HL-60 (cell line): ENCODE measurements around the gene EDARADD.

ENCODE experiments used
- POLR2AphosphoS5 ChIP-seq: IDR thresholded peaks from 2 replicates; pipeline ENCODE4 v1.6.1; 2012; ENCODE audit warnings: low read depth
- SPI1 ChIP-seq: IDR thresholded peaks from 2 replicates; pipeline ENCODE4 v1.6.1; 2012; ENCODE audit warnings: low read depth, mild to moderate bottlenecking, borderline replicate concordance
- TF ChIP-seq, protein P1 (sequence below): IDR thresholded peaks from one replicate; pipeline ENCODE4 v1.5.1; 2011; ENCODE audit warnings: low read length, control low read depth, inconsistent platforms; ENCODE audit not compliant: insufficient read depth
- TF ChIP-seq, protein P2 (sequence below): IDR thresholded peaks from 2 replicates; pipeline ENCODE4 v1.6.1; 2012; ENCODE audit warnings: low read depth; ENCODE audit not compliant: insufficient replicate concordance

DNA sequence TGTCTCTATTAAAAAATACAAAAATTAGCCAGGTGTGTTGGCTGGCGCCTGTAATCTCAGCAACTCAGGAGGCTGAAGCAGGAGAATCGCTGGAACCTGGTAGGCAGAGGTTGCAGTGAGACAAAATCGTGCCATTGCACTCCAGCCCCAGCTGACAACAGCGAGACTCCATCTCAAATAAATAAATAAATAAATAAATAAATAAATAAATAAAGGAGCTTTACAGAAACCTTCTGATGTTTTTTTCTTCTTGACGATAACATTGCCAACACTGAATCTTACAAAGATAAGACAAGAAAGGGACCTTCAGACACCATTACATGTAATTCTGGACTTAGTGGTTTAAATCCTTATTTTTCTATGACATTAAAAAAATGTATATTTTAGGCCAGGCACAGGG lies 81.9 kb downstream of the EDARADD start:
- TF ChIP-seq, protein P1, sequence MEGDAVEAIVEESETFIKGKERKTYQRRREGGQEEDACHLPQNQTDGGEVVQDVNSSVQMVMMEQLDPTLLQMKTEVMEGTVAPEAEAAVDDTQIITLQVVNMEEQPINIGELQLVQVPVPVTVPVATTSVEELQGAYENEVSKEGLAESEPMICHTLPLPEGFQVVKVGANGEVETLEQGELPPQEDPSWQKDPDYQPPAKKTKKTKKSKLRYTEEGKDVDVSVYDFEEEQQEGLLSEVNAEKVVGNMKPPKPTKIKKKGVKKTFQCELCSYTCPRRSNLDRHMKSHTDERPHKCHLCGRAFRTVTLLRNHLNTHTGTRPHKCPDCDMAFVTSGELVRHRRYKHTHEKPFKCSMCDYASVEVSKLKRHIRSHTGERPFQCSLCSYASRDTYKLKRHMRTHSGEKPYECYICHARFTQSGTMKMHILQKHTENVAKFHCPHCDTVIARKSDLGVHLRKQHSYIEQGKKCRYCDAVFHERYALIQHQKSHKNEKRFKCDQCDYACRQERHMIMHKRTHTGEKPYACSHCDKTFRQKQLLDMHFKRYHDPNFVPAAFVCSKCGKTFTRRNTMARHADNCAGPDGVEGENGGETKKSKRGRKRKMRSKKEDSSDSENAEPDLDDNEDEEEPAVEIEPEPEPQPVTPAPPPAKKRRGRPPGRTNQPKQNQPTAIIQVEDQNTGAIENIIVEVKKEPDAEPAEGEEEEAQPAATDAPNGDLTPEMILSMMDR: no peak
- TF ChIP-seq POLR2AphosphoS5: no peak
- TF ChIP-seq SPI1: no peak
- TF ChIP-seq, protein P2, sequence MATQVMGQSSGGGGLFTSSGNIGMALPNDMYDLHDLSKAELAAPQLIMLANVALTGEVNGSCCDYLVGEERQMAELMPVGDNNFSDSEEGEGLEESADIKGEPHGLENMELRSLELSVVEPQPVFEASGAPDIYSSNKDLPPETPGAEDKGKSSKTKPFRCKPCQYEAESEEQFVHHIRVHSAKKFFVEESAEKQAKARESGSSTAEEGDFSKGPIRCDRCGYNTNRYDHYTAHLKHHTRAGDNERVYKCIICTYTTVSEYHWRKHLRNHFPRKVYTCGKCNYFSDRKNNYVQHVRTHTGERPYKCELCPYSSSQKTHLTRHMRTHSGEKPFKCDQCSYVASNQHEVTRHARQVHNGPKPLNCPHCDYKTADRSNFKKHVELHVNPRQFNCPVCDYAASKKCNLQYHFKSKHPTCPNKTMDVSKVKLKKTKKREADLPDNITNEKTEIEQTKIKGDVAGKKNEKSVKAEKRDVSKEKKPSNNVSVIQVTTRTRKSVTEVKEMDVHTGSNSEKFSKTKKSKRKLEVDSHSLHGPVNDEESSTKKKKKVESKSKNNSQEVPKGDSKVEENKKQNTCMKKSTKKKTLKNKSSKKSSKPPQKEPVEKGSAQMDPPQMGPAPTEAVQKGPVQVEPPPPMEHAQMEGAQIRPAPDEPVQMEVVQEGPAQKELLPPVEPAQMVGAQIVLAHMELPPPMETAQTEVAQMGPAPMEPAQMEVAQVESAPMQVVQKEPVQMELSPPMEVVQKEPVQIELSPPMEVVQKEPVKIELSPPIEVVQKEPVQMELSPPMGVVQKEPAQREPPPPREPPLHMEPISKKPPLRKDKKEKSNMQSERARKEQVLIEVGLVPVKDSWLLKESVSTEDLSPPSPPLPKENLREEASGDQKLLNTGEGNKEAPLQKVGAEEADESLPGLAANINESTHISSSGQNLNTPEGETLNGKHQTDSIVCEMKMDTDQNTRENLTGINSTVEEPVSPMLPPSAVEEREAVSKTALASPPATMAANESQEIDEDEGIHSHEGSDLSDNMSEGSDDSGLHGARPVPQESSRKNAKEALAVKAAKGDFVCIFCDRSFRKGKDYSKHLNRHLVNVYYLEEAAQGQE: no peak
